H1 (cell line): ENCODE data around the gene AHRR. TPM values are rescaled to one million over a fixed set of nuclear protein-coding genes. Genes with fewer than 3 reads are reported as not detected.

Experiments
- CTCF ChIA-PET: fragments of 300-600 bp; sonication (Branson Sonifier 250); formaldehyde crosslinking; loops from one replicate; lab custom pipeline; 2021; ENCODE audit not compliant: partially characterized antibody; lab: Charles Lee
- POLR2A ChIA-PET: fragments of 300-600 bp; sonication (Branson Sonifier 250); formaldehyde crosslinking; loops from one replicate; lab custom pipeline; 2021; ENCODE audit warnings: inconsistent platforms; ENCODE audit not compliant: partially characterized antibody; lab: Charles Lee
- DNase-seq, 2 experiments: peaks; one replicate each; pipeline versions ENCODE4 v3.0.0 to v3.0.0-alpha.2; 2010 to 2022; ENCODE audit warnings: low spot score in 2 of 2, low read depth in 1 of 2, mixed read lengths in 1 of 2
- FAIRE-seq: peaks from 2 replicates; lab custom pipeline; 2011; peaks lifted over from hg19 to GRCh38; lab: Jason Lieb, UNC
- H2AFZ ChIP-seq: 2 replicates; pipeline ENCODE4 v1.8.1; 2012; ENCODE audit warnings: low read length, inconsistent platforms
- H2AK5ac ChIP-seq: 2 replicates; pipeline ENCODE4 v1.6.1; 2013; ENCODE audit warnings: low read depth, low read length
- H2BK120ac ChIP-seq: replicated peaks from 2 replicates; pipeline ENCODE3; 2013; ENCODE audit warnings: low read depth, low read length, inconsistent platforms
- H2BK12ac ChIP-seq: 2 replicates; pipeline ENCODE4 v1.6.1; 2013; ENCODE audit warnings: low read depth, low read length
- H2BK15ac ChIP-seq: 2 replicates; pipeline ENCODE4 v1.6.1; 2013; ENCODE audit warnings: low read length
- H2BK20ac ChIP-seq: 2 replicates; pipeline ENCODE4 v1.6.1; 2013; ENCODE audit warnings: low read length
- H2BK5ac ChIP-seq: 2 replicates; pipeline ENCODE4 v1.6.1; 2013; ENCODE audit warnings: low read depth, low read length
- H3K14ac ChIP-seq: 2 replicates; pipeline ENCODE4 v1.6.1; 2013; ENCODE audit warnings: inconsistent platforms; ENCODE audit not compliant: insufficient read length
- H3K18ac ChIP-seq: 2 replicates; pipeline ENCODE4 v1.6.1; 2013; ENCODE audit warnings: low read length; ENCODE audit errors: extremely low read depth
- H3K23ac ChIP-seq: 2 replicates; pipeline ENCODE4 v1.6.1; 2013; ENCODE audit warnings: inconsistent platforms; ENCODE audit not compliant: insufficient read length
- H3K23me2 ChIP-seq: 2 replicates; pipeline ENCODE4 v1.6.1; 2013; ENCODE audit warnings: low read depth, low read length
- H3K27ac ChIP-seq: 2 replicates; pipeline ENCODE4 v1.6.1; 2011; ENCODE audit warnings: low read depth, low read length, inconsistent platforms
- H3K27me3 ChIP-seq, 4 experiments: replicated peaks in 1 of 4; 1 replicate in 1 of 4; 2 replicates in 3 of 4; pipeline versions ENCODE4 v1.6.1 to v1.8.1; 2011 to 2013; ENCODE audit warnings: low read length in 3 of 4, mild to moderate bottlenecking in 3 of 4, inconsistent platforms in 2 of 4, mixed read lengths in 2 of 4, moderate library complexity in 1 of 4; ENCODE audit not compliant: control insufficient read depth in 3 of 4, insufficient read depth in 3 of 4; ENCODE audit errors: extremely low read depth in 1 of 4
- H3K36me3 ChIP-seq, 4 experiments: 2 replicates each; pipeline versions ENCODE4 v1.6.1 to v1.8.1; 2011 to 2013; ENCODE audit warnings: mild to moderate bottlenecking in 4 of 4, low read length in 3 of 4, moderate library complexity in 2 of 4, control low read depth in 1 of 4, inconsistent platforms in 1 of 4; ENCODE audit not compliant: insufficient read depth in 4 of 4, control insufficient read depth in 2 of 4
- H3K4ac ChIP-seq: replicated peaks from 2 replicates; pipeline ENCODE3; 2013; ENCODE audit warnings: low read length, low read depth, mixed read lengths, inconsistent platforms; ENCODE audit not compliant: insufficient read length
- H3K4me1 ChIP-seq, 4 experiments: replicated peaks in 1 of 4; 1 replicate in 1 of 4; 2 replicates in 3 of 4; pipeline versions ENCODE4 v1.6.1 to v1.8.1; 2011 to 2013; ENCODE audit warnings: low read length in 3 of 4, inconsistent platforms in 2 of 4, mixed read lengths in 1 of 4; ENCODE audit not compliant: insufficient read depth in 4 of 4, control insufficient read depth in 3 of 4
- H3K4me2 ChIP-seq, 2 experiments: 2 replicates each; pipeline versions ENCODE4 v1.6.1 to v1.8.1; 2011 to 2013; ENCODE audit warnings: low read depth in 2 of 2, low read length in 2 of 2, control low read depth in 1 of 2, inconsistent platforms in 1 of 2, mild to moderate bottlenecking in 1 of 2; ENCODE audit not compliant: insufficient read depth in 1 of 2
- H3K4me3 ChIP-seq, 4 experiments: fragments of 200-600, 300-600 bp in 1 of 4; sonication (generic), shearing (Covaris generic), sonication (Bioruptor Twin) in 1 of 4; 2 replicates each; pipeline versions ENCODE4 v1.5.1 to v1.8.1; 2011 to 2016; ENCODE audit warnings: low read length in 4 of 4, low read depth in 3 of 4, control low read depth in 2 of 4, inconsistent platforms in 2 of 4, mild to moderate bottlenecking in 2 of 4, mixed read lengths in 1 of 4, moderate library complexity in 1 of 4; ENCODE audit not compliant: insufficient read depth in 2 of 4; ENCODE audit errors: extremely low read depth in 1 of 4
- H3K56ac ChIP-seq: replicated peaks from 2 replicates; pipeline ENCODE3; 2013; ENCODE audit warnings: low read depth, mild to moderate bottlenecking, mixed read lengths, low read length, inconsistent platforms; ENCODE audit not compliant: insufficient read length
- H3K79me1 ChIP-seq: 2 replicates; pipeline ENCODE4 v1.6.1; 2013; ENCODE audit warnings: low read depth, low read length, control low read depth
- H3K79me2 ChIP-seq, 2 experiments: 2 replicates each; pipeline versions ENCODE4 v1.6.1 to v1.8.1; 2012 to 2013; ENCODE audit warnings: low read length in 2 of 2, mild to moderate bottlenecking in 2 of 2, inconsistent platforms in 1 of 2; ENCODE audit not compliant: insufficient read depth in 2 of 2, control insufficient read depth in 1 of 2
- H3K9ac ChIP-seq, 4 experiments: replicated peaks in 1 of 4; 1 replicate in 1 of 4; 2 replicates in 3 of 4; pipeline versions ENCODE4 v1.6.1 to v1.8.1; 2011 to 2013; ENCODE audit warnings: low read depth in 3 of 4, low read length in 3 of 4, control low read depth in 2 of 4, mild to moderate bottlenecking in 2 of 4, moderate library complexity in 2 of 4, inconsistent platforms in 1 of 4; ENCODE audit errors: extremely low read depth in 1 of 4
- H3K9me3 ChIP-seq, 2 experiments: 2 replicates each; pipeline versions ENCODE4 v1.6.1 to v1.8.1; 2012 to 2013; ENCODE audit warnings: mild to moderate bottlenecking in 2 of 2, moderate library complexity in 2 of 2, control low read depth in 1 of 2, inconsistent platforms in 1 of 2, low read depth in 1 of 2, low read length in 1 of 2, mixed read lengths in 1 of 2; ENCODE audit not compliant: insufficient read depth in 2 of 2
- H4K20me1 ChIP-seq, 2 experiments: replicated peaks in 1 of 2; 2 replicates each; pipeline versions ENCODE3 to v1.8.1; 2011 to 2013; ENCODE audit warnings: inconsistent platforms in 2 of 2, low read length in 2 of 2, mild to moderate bottlenecking in 1 of 2; ENCODE audit not compliant: insufficient read depth in 2 of 2, control insufficient read depth in 1 of 2
- H4K5ac ChIP-seq: 2 replicates; pipeline ENCODE4 v1.6.1; 2013; ENCODE audit warnings: low read length, low read depth, mixed read lengths, inconsistent platforms; ENCODE audit not compliant: insufficient read length
- H4K8ac ChIP-seq: 2 replicates; pipeline ENCODE4 v1.8.0; 2013; ENCODE audit warnings: mild to moderate bottlenecking, moderate library complexity, low read length, inconsistent platforms; ENCODE audit not compliant: insufficient read depth; ENCODE audit errors: extremely low read depth
- H4K91ac ChIP-seq: replicated peaks from 2 replicates; pipeline ENCODE3; 2013; ENCODE audit warnings: low read length, mixed read lengths, inconsistent platforms; ENCODE audit not compliant: insufficient read length
- ATF3 ChIP-seq: IDR thresholded peaks from 2 replicates; pipeline ENCODE4 v1.6.1; 2011; ENCODE audit warnings: low read depth, mild to moderate bottlenecking, low read length; ENCODE audit not compliant: insufficient read depth
- BACH1 ChIP-seq: IDR thresholded peaks from 2 replicates; pipeline ENCODE4 v1.6.1; 2012; ENCODE audit warnings: low read length, improper control_type of control experiment
- BCL11A ChIP-seq, 2 experiments: IDR thresholded peaks; one replicate each; pipeline ENCODE4 v1.6.1; 2011; ENCODE audit warnings: low read depth in 2 of 2, low read length in 2 of 2, mild to moderate bottlenecking in 2 of 2
- CEBPB ChIP-seq: IDR thresholded peaks from 2 replicates; pipeline ENCODE4 v1.6.1; 2012; ENCODE audit warnings: low read depth, low read length
- EZH2 ChIP-seq: fragments of 200-600 bp; sonication (generic); IDR thresholded peaks from 2 replicates; pipeline ENCODE4 v1.7.1; 2012; ENCODE audit warnings: low read depth, mild to moderate bottlenecking, moderate library complexity, low read length, inconsistent platforms; ENCODE audit not compliant: severe bottlenecking
- MAFK ChIP-seq: IDR thresholded peaks from 2 replicates; pipeline ENCODE4 v1.6.1; 2012; ENCODE audit warnings: low read depth, mild to moderate bottlenecking, improper control_type of control experiment, low read length
- NRF1 ChIP-seq: IDR thresholded peaks from 2 replicates; pipeline ENCODE4 v1.6.1; 2011; ENCODE audit warnings: mild to moderate bottlenecking, low read depth, low read length, improper control_type of control experiment
- RBBP5 ChIP-seq: IDR thresholded peaks from 2 replicates; pipeline ENCODE4 v1.7.1; 2012; ENCODE audit warnings: low read depth, mild to moderate bottlenecking, inconsistent platforms, low read length, moderate library complexity, borderline replicate concordance
- RXRA ChIP-seq: IDR thresholded peaks from 2 replicates; pipeline ENCODE4 v1.6.1; 2011; ENCODE audit warnings: low read depth, mild to moderate bottlenecking, low read length, moderate library complexity; ENCODE audit not compliant: insufficient read depth
- SIN3A ChIP-seq, 2 experiments: IDR thresholded peaks in 1 of 2; conservative IDR thresholded peaks in 1 of 2; 2 replicates each; pipeline ENCODE4 v1.6.1; 2011 to 2012; ENCODE audit warnings: low read length in 2 of 2, improper control_type of control experiment in 1 of 2, low read depth in 1 of 2, mild to moderate bottlenecking in 1 of 2
- SIX5 ChIP-seq: IDR thresholded peaks from 2 replicates; pipeline ENCODE4 v1.6.1; 2011; ENCODE audit warnings: mild to moderate bottlenecking, low read depth, low read length
- USF2 ChIP-seq: IDR thresholded peaks from 2 replicates; pipeline ENCODE4 v1.6.1; 2011; ENCODE audit warnings: low read length, improper control_type of control experiment
- WGBS, 2 experiments: shearing (Covaris generic) in 1 of 2; methylation state at CpG; one replicate each; pipeline versions ENCODE4 v1.1.6 to v1.1.7; 2013 to 2015; ENCODE audit warnings: low lambda C conversion rate in 2 of 2, mixed read lengths in 2 of 2, inconsistent platforms in 1 of 2, low coverage in 1 of 2, missing lambda C conversion rate in 1 of 2; ENCODE audit not compliant: insufficient replicate concordance in 2 of 2, insufficient coverage in 1 of 2, insufficient read length in 1 of 2; ENCODE audit errors: extremely low coverage in 1 of 2, missing lambda C conversion rate in 1 of 2; 5-methylcytosine and 5-hydroxymethylcytosine counted together
- polyA plus RNA-seq, 7 experiments: library from polyadenylated mRNA; depleted of rRNA in 3 of 7; stranded (reverse) in 5 of 7; unstranded in 2 of 7; fragments of >200 nt in 5 of 7; fragments of 200-250 nt in 2 of 7; gene quantifications; 1 replicate in 5 of 7; 2 replicates in 1 of 7; 4 replicates in 1 of 7; pipeline versions ENCODE4 v1.2.1 to v1.2.3, GENCODE V29; 2011 to 2013; ENCODE audit warnings: missing spikeins in 2 of 7, mixed read lengths in 2 of 7
- total RNA-seq: library from RNA; stranded (reverse); fragmentation: NEBNext Ultra II Directional; extraction: Animal tissue kit (Norgen Biotek cat#: 25700); gene quantifications from 2 replicates; pipeline ENCODE4 v1.2.1, GENCODE V29; 2021

AHRR gene
- total and polyA plus RNA-seq, 2 of the 8 experiments (the other 6 are each of a cell fraction or from before 2014, with no cell fraction given): 0.41 to 0.80 TPM

- Histone ChIP-seq H3K56ac (no peak overlapping the region), H4K8ac (no peak overlapping the region), H3K4me1 (peaks cover 0 to 5% (median 1%) of the 10 kb centered on the region in 4 experiments; a peak in 4 of 7 replicates), H3K79me1 (peaks cover 5% of the 10 kb centered on the region), H3K14ac (no peak overlapping the region), H3K27me3 (no peaks in the 10 kb centered on the region), H3K23me2 (no peaks in the 10 kb centered on the region), H4K20me1 (peaks cover 5 to 9% of the 10 kb centered on the region in 2 experiments), H4K91ac (no peak overlapping the region), H3K4me2 (no peak overlapping the region), H3K79me2 (peaks cover 0 to 7% of the 10 kb centered on the region in 2 experiments; a peak in 1 of 4 replicates), H3K23ac (no peak overlapping the region), H2AK5ac (no peak overlapping the region), H4K5ac (no peak overlapping the region), H2BK20ac (no peak overlapping the region), H2BK12ac (no peak overlapping the region), H2BK15ac (no peak overlapping the region), H3K4me3 (no peak overlapping the region), H2AFZ (no peak overlapping the region), H3K9me3 (no peaks in the 10 kb centered on the region), H3K4ac (no peak overlapping the region), H2BK120ac (no peak overlapping the region), H3K36me3 (peaks cover 0 to 7% (median 3%) of the 10 kb centered on the region in 4 experiments; a peak in 2 of 8 replicates), H2BK5ac (no peak overlapping the region), H3K27ac (no peak overlapping the region), H3K18ac (no peak overlapping the region), H3K9ac (no peak overlapping the region)
- FAIRE-seq (no peak), DNase-seq (no peak)
- ChIA-PET POLR2A (interaction anchor here (2.7 kb wide), 1 partner anchor 10 kb away, joined by 8 read pairs; no protein-coding TSS in a partner anchor), CTCF (interaction anchor here (0.6 to 1.7 kb wide), 8 partner anchors 31 to 134 kb away, joined by 3 to 9 read pairs (median 3); partner anchors contain the start of gene PDCD6)
- 89% methylated on average over 12 of the region's 12 CpGs; no CpG with 5 or more reads in 1 of the 2 experiments for WGBS, 2 experiments
- TF ChIP-seq SIN3A (conservative IDR thresholded peaks at IDR 0.05 in 1 of 2, IDR thresholded peaks at IDR 0.05 in 1 of 2; ENCODE audit: low read depth in 1 of 2, low read length in 2 of 2) (no peak), USF2 (no peak), BACH1 (no peak), MAFK (no peak), ATF3 (no peak), RXRA (no peak), BCL11A (IDR thresholded peaks at IDR 0.05; ENCODE audit: low read depth in 2 of 2, low read length in 2 of 2) (no peak), RBBP5 (no peak), NRF1 (no peak), SIX5 (no peak), CEBPB (no peak), EZH2 (no peak)
Measured at GRCh38 chr5:312845-313244, 8.7 kb upstream of the AHRR start.
